Measurements from ENCODE around the gene CNNM1.

Gene CNNM1
- 0 to 0.24 (median 0.09) reads per million in 4 experiments for total RNA-seq

GRCh38 chr10:99329304-99329553 is at the start of gene CNNM1:
Gene CNNM1, plus strand, starts transcription at chr10:99329356. Its CDS starts 32 bp downstream, at chr10:99329388.
- DNase-seq: no peak

- no peak for DNase-seq
These were observed 49.5 kb upstream of the CNNM1 start for GRCh38 chr10:99279626-99280111.

- no peak for DNase-seq
These were observed 48.7 kb upstream of the CNNM1 start for GRCh38 chr10:99280472-99280871.

- DNase-seq: no peak
These were observed 43.3 kb upstream of the CNNM1 start for GRCh38 chr10:99285881-99286280.

GRCh38 chr10:99290306-99290705 is 38.9 kb upstream of the CNNM1 start:
- no peak for DNase-seq

- no peak for DNase-seq
These were observed 37.0 kb upstream of the CNNM1 start for GRCh38 chr10:99292159-99292558.

- DNase-seq: no peak
These were observed 32.6 kb upstream of the CNNM1 start for GRCh38 chr10:99296605-99297004.

- no peak for DNase-seq
These were observed 32.1 kb upstream of the CNNM1 start for GRCh38 chr10:99297033-99297432.

- no peak for DNase-seq
These were observed 25.0 kb upstream of the CNNM1 start for GRCh38 chr10:99303899-99304861.

GRCh38 chr10:99304862-99305229 is 24.3 kb upstream of the CNNM1 start:
- no peak for DNase-seq

- no peak for DNase-seq
These were observed 16.7 kb upstream of the CNNM1 start for GRCh38 chr10:99312501-99312900.

GRCh38 chr10:99315853-99316252 is 13.3 kb upstream of the CNNM1 start:
- DNase-seq: no peak

GRCh38 chr10:99316374-99316773 is 12.8 kb upstream of the CNNM1 start:
- DNase-seq: no peak

GRCh38 chr10:99318048-99318447 is 11.1 kb upstream of the CNNM1 start:
- no peak for DNase-seq

- no peak for DNase-seq
These were observed 10.7 kb upstream of the CNNM1 start for GRCh38 chr10:99318475-99318874.

GRCh38 chr10:99325281-99325680 is 3.9 kb upstream of the CNNM1 start:
- no peak for DNase-seq

- no peak for DNase-seq
These were observed 2.3 kb upstream of the CNNM1 start for GRCh38 chr10:99326871-99327270.

- DNase-seq: no peak
These were observed 415 bp upstream of the CNNM1 start for GRCh38 chr10:99328579-99329303.

- no peak for DNase-seq
These were observed 594 bp downstream of the CNNM1 start for GRCh38 chr10:99329554-99330346.

GRCh38 chr10:99330347-99330924 is 1.3 kb downstream of the CNNM1 start:
- DNase-seq: no peak

- DNase-seq: no peak
These were observed 2.1 kb downstream of the CNNM1 start for GRCh38 chr10:99331207-99331803.

GRCh38 chr10:99337311-99337811 is 8.2 kb downstream of the CNNM1 start:
- DNase-seq: no peak

Measured in effector CD8-positive, alpha-beta T cell (primary cell).